H1 (cell line): ENCODE measurements around the gene L2HGDH. TPM values are rescaled to one million over a fixed set of nuclear protein-coding genes. Genes with fewer than 3 reads are reported as not detected.

Source experiments
- CTCF ChIA-PET: fragments of 300-600 bp; sonication (Branson Sonifier 250); formaldehyde crosslinking; loops from one replicate; lab custom pipeline; 2021; ENCODE audit not compliant: partially characterized antibody; lab: Charles Lee
- POLR2A ChIA-PET: fragments of 300-600 bp; sonication (Branson Sonifier 250); formaldehyde crosslinking; loops from one replicate; lab custom pipeline; 2021; ENCODE audit warnings: inconsistent platforms; ENCODE audit not compliant: partially characterized antibody; lab: Charles Lee
- DNase-seq, 2 experiments: peaks; one replicate each; pipeline versions ENCODE4 v3.0.0 to v3.0.0-alpha.2; 2010 to 2022; ENCODE audit warnings: low spot score in 2 of 2, low read depth in 1 of 2, mixed read lengths in 1 of 2
- FAIRE-seq: peaks from 2 replicates; lab custom pipeline; 2011; peaks lifted over from hg19 to GRCh38; lab: Jason Lieb, UNC
- H2AFZ ChIP-seq: 2 replicates; pipeline ENCODE4 v1.8.1; 2012; ENCODE audit warnings: low read length, inconsistent platforms
- H2AK5ac ChIP-seq: 2 replicates; pipeline ENCODE4 v1.6.1; 2013; ENCODE audit warnings: low read depth, low read length
- H2BK120ac ChIP-seq: replicated peaks from 2 replicates; pipeline ENCODE3; 2013; ENCODE audit warnings: low read depth, low read length, inconsistent platforms
- H2BK12ac ChIP-seq: 2 replicates; pipeline ENCODE4 v1.6.1; 2013; ENCODE audit warnings: low read depth, low read length
- H2BK15ac ChIP-seq: 2 replicates; pipeline ENCODE4 v1.6.1; 2013; ENCODE audit warnings: low read length
- H2BK20ac ChIP-seq: 2 replicates; pipeline ENCODE4 v1.6.1; 2013; ENCODE audit warnings: low read length
- H2BK5ac ChIP-seq: 2 replicates; pipeline ENCODE4 v1.6.1; 2013; ENCODE audit warnings: low read depth, low read length
- H3K14ac ChIP-seq: 2 replicates; pipeline ENCODE4 v1.6.1; 2013; ENCODE audit warnings: inconsistent platforms; ENCODE audit not compliant: insufficient read length
- H3K18ac ChIP-seq: 2 replicates; pipeline ENCODE4 v1.6.1; 2013; ENCODE audit warnings: low read length; ENCODE audit errors: extremely low read depth
- H3K23ac ChIP-seq: 2 replicates; pipeline ENCODE4 v1.6.1; 2013; ENCODE audit warnings: inconsistent platforms; ENCODE audit not compliant: insufficient read length
- H3K23me2 ChIP-seq: 2 replicates; pipeline ENCODE4 v1.6.1; 2013; ENCODE audit warnings: low read depth, low read length
- H3K27ac ChIP-seq: 2 replicates; pipeline ENCODE4 v1.6.1; 2011; ENCODE audit warnings: low read depth, low read length, inconsistent platforms
- H3K27me3 ChIP-seq, 4 experiments: replicated peaks in 1 of 4; 1 replicate in 1 of 4; 2 replicates in 3 of 4; pipeline versions ENCODE4 v1.6.1 to v1.8.1; 2011 to 2013; ENCODE audit warnings: low read length in 3 of 4, mild to moderate bottlenecking in 3 of 4, inconsistent platforms in 2 of 4, mixed read lengths in 2 of 4, moderate library complexity in 1 of 4; ENCODE audit not compliant: control insufficient read depth in 3 of 4, insufficient read depth in 3 of 4; ENCODE audit errors: extremely low read depth in 1 of 4
- H3K36me3 ChIP-seq, 4 experiments: 2 replicates each; pipeline versions ENCODE4 v1.6.1 to v1.8.1; 2011 to 2013; ENCODE audit warnings: mild to moderate bottlenecking in 4 of 4, low read length in 3 of 4, moderate library complexity in 2 of 4, control low read depth in 1 of 4, inconsistent platforms in 1 of 4; ENCODE audit not compliant: insufficient read depth in 4 of 4, control insufficient read depth in 2 of 4
- H3K4ac ChIP-seq: replicated peaks from 2 replicates; pipeline ENCODE3; 2013; ENCODE audit warnings: low read length, low read depth, mixed read lengths, inconsistent platforms; ENCODE audit not compliant: insufficient read length
- H3K4me1 ChIP-seq, 4 experiments: replicated peaks in 1 of 4; 1 replicate in 1 of 4; 2 replicates in 3 of 4; pipeline versions ENCODE4 v1.6.1 to v1.8.1; 2011 to 2013; ENCODE audit warnings: low read length in 3 of 4, inconsistent platforms in 2 of 4, mixed read lengths in 1 of 4; ENCODE audit not compliant: insufficient read depth in 4 of 4, control insufficient read depth in 3 of 4
- H3K4me2 ChIP-seq, 2 experiments: 2 replicates each; pipeline versions ENCODE4 v1.6.1 to v1.8.1; 2011 to 2013; ENCODE audit warnings: low read depth in 2 of 2, low read length in 2 of 2, control low read depth in 1 of 2, inconsistent platforms in 1 of 2, mild to moderate bottlenecking in 1 of 2; ENCODE audit not compliant: insufficient read depth in 1 of 2
- H3K4me3 ChIP-seq, 4 experiments: fragments of 200-600, 300-600 bp in 1 of 4; sonication (generic), shearing (Covaris generic), sonication (Bioruptor Twin) in 1 of 4; 2 replicates each; pipeline versions ENCODE4 v1.5.1 to v1.8.1; 2011 to 2016; ENCODE audit warnings: low read length in 4 of 4, low read depth in 3 of 4, control low read depth in 2 of 4, inconsistent platforms in 2 of 4, mild to moderate bottlenecking in 2 of 4, mixed read lengths in 1 of 4, moderate library complexity in 1 of 4; ENCODE audit not compliant: insufficient read depth in 2 of 4; ENCODE audit errors: extremely low read depth in 1 of 4
- H3K56ac ChIP-seq: replicated peaks from 2 replicates; pipeline ENCODE3; 2013; ENCODE audit warnings: low read depth, mild to moderate bottlenecking, mixed read lengths, low read length, inconsistent platforms; ENCODE audit not compliant: insufficient read length
- H3K79me1 ChIP-seq: 2 replicates; pipeline ENCODE4 v1.6.1; 2013; ENCODE audit warnings: low read depth, low read length, control low read depth
- H3K79me2 ChIP-seq, 2 experiments: 2 replicates each; pipeline versions ENCODE4 v1.6.1 to v1.8.1; 2012 to 2013; ENCODE audit warnings: low read length in 2 of 2, mild to moderate bottlenecking in 2 of 2, inconsistent platforms in 1 of 2; ENCODE audit not compliant: insufficient read depth in 2 of 2, control insufficient read depth in 1 of 2
- H3K9ac ChIP-seq, 4 experiments: replicated peaks in 1 of 4; 1 replicate in 1 of 4; 2 replicates in 3 of 4; pipeline versions ENCODE4 v1.6.1 to v1.8.1; 2011 to 2013; ENCODE audit warnings: low read depth in 3 of 4, low read length in 3 of 4, control low read depth in 2 of 4, mild to moderate bottlenecking in 2 of 4, moderate library complexity in 2 of 4, inconsistent platforms in 1 of 4; ENCODE audit errors: extremely low read depth in 1 of 4
- H3K9me3 ChIP-seq, 2 experiments: 2 replicates each; pipeline versions ENCODE4 v1.6.1 to v1.8.1; 2012 to 2013; ENCODE audit warnings: mild to moderate bottlenecking in 2 of 2, moderate library complexity in 2 of 2, control low read depth in 1 of 2, inconsistent platforms in 1 of 2, low read depth in 1 of 2, low read length in 1 of 2, mixed read lengths in 1 of 2; ENCODE audit not compliant: insufficient read depth in 2 of 2
- H4K20me1 ChIP-seq, 2 experiments: replicated peaks in 1 of 2; 2 replicates each; pipeline versions ENCODE3 to v1.8.1; 2011 to 2013; ENCODE audit warnings: inconsistent platforms in 2 of 2, low read length in 2 of 2, mild to moderate bottlenecking in 1 of 2; ENCODE audit not compliant: insufficient read depth in 2 of 2, control insufficient read depth in 1 of 2
- H4K5ac ChIP-seq: 2 replicates; pipeline ENCODE4 v1.6.1; 2013; ENCODE audit warnings: low read length, low read depth, mixed read lengths, inconsistent platforms; ENCODE audit not compliant: insufficient read length
- H4K8ac ChIP-seq: 2 replicates; pipeline ENCODE4 v1.8.0; 2013; ENCODE audit warnings: mild to moderate bottlenecking, moderate library complexity, low read length, inconsistent platforms; ENCODE audit not compliant: insufficient read depth; ENCODE audit errors: extremely low read depth
- H4K91ac ChIP-seq: replicated peaks from 2 replicates; pipeline ENCODE3; 2013; ENCODE audit warnings: low read length, mixed read lengths, inconsistent platforms; ENCODE audit not compliant: insufficient read length
- CBX8 ChIP-seq: fragments of 300-800, 300-1000 bp; sonication (generic); IDR thresholded peaks from 2 replicates; pipeline ENCODE4 v1.7.1; 2016; ENCODE audit warnings: low read depth, low read length, borderline replicate concordance
- CTCF ChIP-seq, 3 experiments: IDR thresholded peaks; 1 replicate in 2 of 3; 2 replicates in 1 of 3; pipeline versions ENCODE4 v1.5.1 to v1.6.1; 2011; ENCODE audit warnings: low read length in 3 of 3, mild to moderate bottlenecking in 3 of 3, inconsistent platforms in 2 of 3, low read depth in 1 of 3, moderate library complexity in 1 of 3; ENCODE audit not compliant: insufficient read depth in 1 of 3; ENCODE audit errors: control extremely low read depth in 1 of 3
- EGR1 ChIP-seq: IDR thresholded peaks from 2 replicates; pipeline ENCODE4 v1.6.1; 2011; ENCODE audit warnings: low read depth, low read length, borderline replicate concordance
- GTF2F1 ChIP-seq: IDR thresholded peaks from 2 replicates; pipeline ENCODE4 v1.6.1; 2012; ENCODE audit warnings: low read depth, low read length, improper control_type of control experiment, borderline replicate concordance
- RAD21 ChIP-seq, 2 experiments: IDR thresholded peaks in 1 of 2; conservative IDR thresholded peaks in 1 of 2; 2 replicates each; pipeline ENCODE4 v1.6.1; 2011; ENCODE audit warnings: low read depth in 2 of 2, low read length in 2 of 2, improper control_type of control experiment in 1 of 2, inconsistent platforms in 1 of 2, mild to moderate bottlenecking in 1 of 2, moderate library complexity in 1 of 2
- WGBS, 2 experiments: shearing (Covaris generic) in 1 of 2; methylation state at CpG; one replicate each; pipeline versions ENCODE4 v1.1.6 to v1.1.7; 2013 to 2015; ENCODE audit warnings: low lambda C conversion rate in 2 of 2, mixed read lengths in 2 of 2, inconsistent platforms in 1 of 2, low coverage in 1 of 2, missing lambda C conversion rate in 1 of 2; ENCODE audit not compliant: insufficient replicate concordance in 2 of 2, insufficient coverage in 1 of 2, insufficient read length in 1 of 2; ENCODE audit errors: extremely low coverage in 1 of 2, missing lambda C conversion rate in 1 of 2; 5-methylcytosine and 5-hydroxymethylcytosine counted together
- polyA plus RNA-seq, 7 experiments: library from polyadenylated mRNA; depleted of rRNA in 3 of 7; stranded (reverse) in 5 of 7; unstranded in 2 of 7; fragments of >200 nt in 5 of 7; fragments of 200-250 nt in 2 of 7; gene quantifications; 1 replicate in 5 of 7; 2 replicates in 1 of 7; 4 replicates in 1 of 7; pipeline versions ENCODE4 v1.2.1 to v1.2.3, GENCODE V29; 2011 to 2013; ENCODE audit warnings: missing spikeins in 2 of 7, mixed read lengths in 2 of 7
- total RNA-seq: library from RNA; stranded (reverse); fragmentation: NEBNext Ultra II Directional; extraction: Animal tissue kit (Norgen Biotek cat#: 25700); gene quantifications from 2 replicates; pipeline ENCODE4 v1.2.1, GENCODE V29; 2021

Gene L2HGDH
- total and polyA plus RNA-seq, 2 of the 8 experiments (the other 6 are each of a cell fraction or from before 2014, with no cell fraction given): 12.2 to 28.6 TPM

- Histone ChIP-seq H3K36me3 (peaks cover 4 to 9% (median 5%) of the 10 kb centered on the region in 4 experiments; a peak in 5 of 8 replicates), H3K56ac (no peak overlapping the region), H3K27ac (no peak overlapping the region), H4K8ac (no peak overlapping the region), H3K4ac (no peak overlapping the region), H3K79me1 (peaks cover 8% of the 10 kb centered on the region; the same call in 1 of the 2 replicates), H2BK20ac (no peak overlapping the region), H3K18ac (no peak overlapping the region), H4K20me1 (peaks cover 0 to 1% of the 10 kb centered on the region in 2 experiments), H2BK12ac (no peak overlapping the region), H3K79me2 (peaks cover 0 to 39% of the 10 kb centered on the region in 2 experiments; a peak in 3 of 4 replicates), H3K23me2 (no peaks in the 10 kb centered on the region), H2AK5ac (no peak overlapping the region), H3K23ac (no peak overlapping the region), H3K4me1 (peaks cover 0 to under 1% (median under 1%) of the 10 kb centered on the region in 4 experiments; a peak in 2 of 7 replicates), H3K27me3 (no peaks in the 10 kb centered on the region), H4K5ac (no peak overlapping the region), H2AFZ (no peak overlapping the region), H3K9me3 (no peaks in the 10 kb centered on the region; a peak in 2 of 4 replicates), H3K4me3 (no peak overlapping the region), H4K91ac (no peak overlapping the region), H3K14ac (no peak overlapping the region), H3K4me2 (no peak overlapping the region), H2BK5ac (no peak overlapping the region), H2BK120ac (no peak overlapping the region), H3K9ac (no peak overlapping the region), H2BK15ac (no peak overlapping the region)
- FAIRE-seq (no peak), DNase-seq (no peak)
- ChIA-PET CTCF (interaction anchor here (0.6 to 1.6 kb wide), 11 partner anchors 11 to 456 kb away, joined by 3 to 6 read pairs (median 4); partner anchors contain the start of gene MAP4K5), POLR2A (interaction anchor here (0.6 to 1.6 kb wide), 3 partner anchors 11 to 18 kb away, joined by 3 read pairs; no protein-coding TSS in a partner anchor)
- TF ChIP-seq EGR1 (no peak), CBX8 (no peak), RAD21 (IDR thresholded peaks at IDR 0.05 in 1 of 2, conservative IDR thresholded peaks at IDR 0.05 in 1 of 2; ENCODE audit: low read depth in 2 of 2, low read length in 2 of 2) (peak; percentile 57 to 58), GTF2F1 (no peak), CTCF (IDR thresholded peaks at IDR 0.05; ENCODE audit: control extremely low read depth in 1 of 3, insufficient read depth in 1 of 3, low read depth in 1 of 3, low read length in 3 of 3) (peak in 2 of 3 experiments; percentile 30 to 36; a peak in 2 of 4 replicates)
- 68% methylated on average over 4 of the region's 4 CpGs; no CpG with 5 or more reads in 1 of the 2 experiments for WGBS, 2 experiments
Measured at GRCh38 chr14:50318031-50318626, 6.1 kb upstream of the L2HGDH start.
